GM12878 (cell line): ENCODE data around the gene PTK6. TPM values are rescaled to one million over a fixed set of nuclear protein-coding genes. Genes with fewer than 3 reads are reported as not detected.

Source experiments
- ATAC-seq: fragments of 200-7000 bp; cut with Tn5 transposase; 3 replicates; pipeline ENCODE4 v1.9.1; 2020; ENCODE audit warnings: mild to moderate bottlenecking, moderate library complexity
- BruUV-seq: library from RNA; stranded (reverse); fragments of 400-500 nt; replicated peaks from 2 replicates; lab custom pipeline; 2021; lab: Mats Ljungman, UMichigan
- CTCF ChIA-PET: fragments of 300-600 bp; sonication (Branson Sonifier 250); formaldehyde crosslinking; extraction: SDS; loops from one replicate; lab custom pipeline; 2021; ENCODE audit warnings: inconsistent platforms; lab: Yijun Ruan, JAX
- POLR2A ChIA-PET: fragments of 350-600 bp; formaldehyde crosslinking; extraction: SDS; loops from one replicate; lab custom pipeline; 2021; ENCODE audit warnings: inconsistent platforms; lab: Charles Lee
- RAD21 ChIA-PET: fragments of 300-600 bp; sonication (Branson Sonifier 250); formaldehyde crosslinking; loops from one replicate; lab custom pipeline; 2023; ENCODE audit warnings: antibody characterized with exemption; ENCODE audit not compliant: unreplicated experiment; lab: Charles Lee
- SMC1A ChIA-PET: fragments of 300-600 bp; sonication (Branson Sonifier 250); formaldehyde crosslinking; loops from one replicate; lab custom pipeline; 2023; ENCODE audit not compliant: unreplicated experiment, uncharacterized antibody; lab: Charles Lee
- DNase-seq: peaks from one replicate; pipeline ENCODE4 v3.0.0-alpha.2; 2011; ENCODE audit warnings: low read depth, low spot score
- FAIRE-seq: peaks from 3 replicates; lab custom pipeline; 2011; peaks lifted over from hg19 to GRCh38; lab: Jason Lieb, UNC
- H2AFZ ChIP-seq: 2 replicates; pipeline ENCODE4 v1.6.0; 2011; ENCODE audit warnings: low read depth, low read length, control low read depth; ENCODE audit not compliant: control insufficient read depth
- H3K27ac ChIP-seq: 2 replicates; pipeline ENCODE4 v1.5.1; 2011; ENCODE audit warnings: control low read depth; ENCODE audit not compliant: control insufficient read depth, insufficient read depth
- H3K27me3 ChIP-seq, 2 experiments: replicated peaks in 1 of 2; 2 replicates each; pipeline versions ENCODE4 v1.6.0 to v1.6.1; 2011; ENCODE audit warnings: low read length in 1 of 2; ENCODE audit not compliant: control insufficient read depth in 2 of 2, insufficient read depth in 2 of 2
- H3K36me3 ChIP-seq, 2 experiments: 2 replicates each; pipeline ENCODE4 v1.5.1; 2011; ENCODE audit warnings: low read length in 1 of 2; ENCODE audit not compliant: control insufficient read depth in 2 of 2, insufficient read depth in 2 of 2
- H3K4me1 ChIP-seq: 2 replicates; pipeline ENCODE4 v1.6.1; 2011; ENCODE audit warnings: mild to moderate bottlenecking, low read length, moderate library complexity, mixed read lengths; ENCODE audit not compliant: control insufficient read depth, insufficient read depth
- H3K4me2 ChIP-seq: 2 replicates; pipeline ENCODE4 v1.6.0; 2011; ENCODE audit warnings: control low read depth; ENCODE audit not compliant: control insufficient read depth, insufficient read depth
- H3K4me3 ChIP-seq: fragments of 200-600 bp; sonication (generic); 2 replicates; pipeline ENCODE4 v1.5.1; 2016
- H3K79me2 ChIP-seq: 2 replicates; pipeline ENCODE4 v1.6.0; 2011; ENCODE audit warnings: low read length; ENCODE audit not compliant: control insufficient read depth, insufficient read depth
- H3K9ac ChIP-seq: 2 replicates; pipeline ENCODE4 v1.8.0; 2011; ENCODE audit warnings: low read length, control low read depth, mixed read lengths; ENCODE audit not compliant: control insufficient read depth, insufficient read depth
- H3K9me3 ChIP-seq: replicated peaks from 3 replicates; pipeline ENCODE4 v1.5.1; 2011; ENCODE audit warnings: mild to moderate bottlenecking, low read length; ENCODE audit not compliant: control insufficient read depth, insufficient read depth
- H4K20me1 ChIP-seq: 2 replicates; pipeline ENCODE4 v1.6.0; 2011; ENCODE audit not compliant: control insufficient read depth, insufficient read depth
- IKZF1 ChIP-seq: fragments of 450-650 bp; conservative IDR thresholded peaks from 2 replicates; pipeline ENCODE4 v1.6.1; 2017; ENCODE audit warnings: antibody characterized with exemption, mild to moderate bottlenecking
- IKZF2 ChIP-seq, 2 experiments: fragments of 450-650 bp; IDR thresholded peaks; 2 replicates each; pipeline ENCODE4 v1.6.1; 2017; ENCODE audit warnings: mild to moderate bottlenecking in 2 of 2, moderate library complexity in 2 of 2
- JUND ChIP-seq: IDR thresholded peaks from 2 replicates; pipeline ENCODE4 v1.6.1; 2012; ENCODE audit warnings: low read depth, mild to moderate bottlenecking, low read length, improper control_type of control experiment, moderate library complexity
- MLLT1 ChIP-seq: fragments of 450-650 bp; IDR thresholded peaks from 2 replicates; pipeline ENCODE4 v1.6.1; 2016; ENCODE audit warnings: mild to moderate bottlenecking
- MYB ChIP-seq: fragments of 150-350 bp; IDR thresholded peaks from 2 replicates; pipeline ENCODE4 v1.6.1; 2014; ENCODE audit warnings: mild to moderate bottlenecking, low read depth, low read length, borderline replicate concordance
- POLR2AphosphoS2 ChIP-seq: IDR thresholded peaks from 2 replicates; pipeline ENCODE4 v1.6.1; 2011; ENCODE audit warnings: low read depth, mild to moderate bottlenecking, low read length, improper control_type of control experiment, moderate library complexity
- RFX5 ChIP-seq: IDR thresholded peaks from 2 replicates; pipeline ENCODE4 v1.6.1; 2011; ENCODE audit warnings: low read depth, low read length, improper control_type of control experiment
- SMAD5 ChIP-seq: IDR thresholded peaks from 2 replicates; pipeline ENCODE4 v1.6.1; 2016; ENCODE audit warnings: antibody characterized with exemption, low read depth
- ZBED1 ChIP-seq: IDR thresholded peaks from 2 replicates; pipeline ENCODE4 v1.6.1; 2016; ENCODE audit warnings: borderline replicate concordance
- ZBTB40 ChIP-seq: fragments of 450-650 bp; IDR thresholded peaks from 2 replicates; pipeline ENCODE4 v1.6.1; 2016; ENCODE audit warnings: mild to moderate bottlenecking, moderate library complexity, borderline replicate concordance
- ZNF217 ChIP-seq: fragments of 450-650 bp; IDR thresholded peaks from 2 replicates; pipeline ENCODE4 v1.6.1; 2017; ENCODE audit warnings: antibody characterized with exemption, mild to moderate bottlenecking
- WGBS: methylation state at CpG from one replicate; pipeline ENCODE4 v1.1.6; 2016; ENCODE audit warnings: low lambda C conversion rate; ENCODE audit not compliant: insufficient replicate concordance, insufficient coverage; ENCODE audit errors: missing lambda C conversion rate; 5-methylcytosine and 5-hydroxymethylcytosine counted together
- in situ Hi-C: fragments of 300-500 bp; cut with MboI; formaldehyde crosslinking; loops from 9 replicates; pipeline ENCODE4 v1.14.3; 2018; ENCODE audit warnings: mixed read lengths
- intact Hi-C: fragments of 100-400 bp; cut with micrococcal nuclease; formaldehyde crosslinking; loops from one replicate; pipeline ENCODE4 v1.14.2; 2022; ENCODE audit not compliant: unreplicated experiment
- polyA plus RNA-seq, 11 experiments: library from polyadenylated mRNA; depleted of rRNA in 4 of 11; unstranded in 6 of 11; stranded (reverse) in 5 of 11; fragments of >200 nt; fragmentation: Nextera tagmentation in 4 of 11; fragmentation: Illumina TruSeq in 1 of 11; extraction: Ambion mirVana in 4 of 11; extraction: Trizol in 1 of 11; gene quantifications; 1 replicate in 1 of 11; 2 replicates in 10 of 11; pipeline versions ENCODE4 v1.2.1 to v1.2.3, GENCODE V29; 2011 to 2016; ENCODE audit warnings: inconsistent platforms in 2 of 11, missing spikeins in 2 of 11, low read depth in 1 of 11
- total RNA-seq, 4 experiments: library from RNA; depleted of rRNA in 3 of 4; stranded (reverse); fragments of >200 nt in 3 of 4; fragmentation: Illumina TruSeq in 1 of 4; extraction: Trizol in 1 of 4; gene quantifications; 2 replicates each; pipeline versions ENCODE4 v1.2.1 to v1.2.3, GENCODE V29; 2013 to 2021
- TF ChIP-seq, protein P1 (sequence below): fragments of 150-350 bp; IDR thresholded peaks from 2 replicates; pipeline ENCODE4 v1.6.1; 2016; ENCODE audit warnings: low read depth, low read length
- TF ChIP-seq, protein P2 (sequence below): fragments of 450-650 bp; IDR thresholded peaks from 2 replicates; pipeline ENCODE4 v1.6.1; 2018; ENCODE audit warnings: borderline replicate concordance, mild to moderate bottlenecking; ENCODE audit not compliant: partially characterized antibody

PTK6 gene
- total and polyA plus RNA-seq, 10 of the 15 experiments (the other 5 are each of a cell fraction or from before 2014, with no cell fraction given) = 0.02 to 0.21 (median 0.09) TPM; not detected in 3

DNA sequence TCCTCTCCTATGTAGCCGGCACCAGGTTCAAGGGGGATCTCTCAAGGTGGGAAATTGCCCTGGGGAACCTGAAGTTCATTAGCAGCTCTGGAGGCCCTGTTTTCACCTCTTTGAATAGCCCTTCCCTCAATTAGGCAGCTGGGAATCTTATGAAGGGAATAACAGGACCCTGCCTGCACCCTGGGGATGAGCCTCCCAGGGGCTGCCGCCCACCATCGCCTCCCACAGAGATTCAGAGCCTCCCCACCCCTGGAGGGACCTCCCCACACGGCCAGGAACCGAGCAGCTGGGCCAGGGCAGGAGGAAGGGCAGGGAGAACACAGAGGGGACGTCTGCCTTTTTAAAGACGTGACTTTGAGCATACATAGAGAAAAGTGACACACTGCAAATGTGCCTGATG lies 33.7 kb downstream of the PTK6 start:
- no peak for ATAC-seq
- SMC1A ChIA-PET = no interaction called here
- Histone ChIP-seq H3K27me3 (peaks cover 0 to 1% of the 10 kb centered on the region in 2 experiments; a peak in 2 of 4 replicates), H4K20me1 (no peaks in the 10 kb centered on the region), H3K4me1 (no peaks in the 10 kb centered on the region), H3K36me3 (no peaks in the 10 kb centered on the region), H3K27ac (no peak overlapping the region), H3K9me3 (no peaks in the 10 kb centered on the region; the same call in 2 of the 3 replicates), H2AFZ (no peak overlapping the region), H3K4me2 (no peak overlapping the region), H3K9ac (no peak overlapping the region)
- intact Hi-C loops = no loop called here
- in situ Hi-C loops = no loop called here
- no peak for DNase-seq
- POLR2A ChIA-PET = no interaction called here
- CTCF ChIA-PET = no interaction called here
- WGBS = 23% methylated on average over 7 of the region's 7 CpGs
- FAIRE-seq = no peak
- RAD21 ChIA-PET = no interaction called here
- TF ChIP-seq ZNF217 = no peak
- no peak for TF ChIP-seq JUND
- no peak for TF ChIP-seq ZBTB40
- TF ChIP-seq MLLT1 = no peak
- TF ChIP-seq, protein P1, sequence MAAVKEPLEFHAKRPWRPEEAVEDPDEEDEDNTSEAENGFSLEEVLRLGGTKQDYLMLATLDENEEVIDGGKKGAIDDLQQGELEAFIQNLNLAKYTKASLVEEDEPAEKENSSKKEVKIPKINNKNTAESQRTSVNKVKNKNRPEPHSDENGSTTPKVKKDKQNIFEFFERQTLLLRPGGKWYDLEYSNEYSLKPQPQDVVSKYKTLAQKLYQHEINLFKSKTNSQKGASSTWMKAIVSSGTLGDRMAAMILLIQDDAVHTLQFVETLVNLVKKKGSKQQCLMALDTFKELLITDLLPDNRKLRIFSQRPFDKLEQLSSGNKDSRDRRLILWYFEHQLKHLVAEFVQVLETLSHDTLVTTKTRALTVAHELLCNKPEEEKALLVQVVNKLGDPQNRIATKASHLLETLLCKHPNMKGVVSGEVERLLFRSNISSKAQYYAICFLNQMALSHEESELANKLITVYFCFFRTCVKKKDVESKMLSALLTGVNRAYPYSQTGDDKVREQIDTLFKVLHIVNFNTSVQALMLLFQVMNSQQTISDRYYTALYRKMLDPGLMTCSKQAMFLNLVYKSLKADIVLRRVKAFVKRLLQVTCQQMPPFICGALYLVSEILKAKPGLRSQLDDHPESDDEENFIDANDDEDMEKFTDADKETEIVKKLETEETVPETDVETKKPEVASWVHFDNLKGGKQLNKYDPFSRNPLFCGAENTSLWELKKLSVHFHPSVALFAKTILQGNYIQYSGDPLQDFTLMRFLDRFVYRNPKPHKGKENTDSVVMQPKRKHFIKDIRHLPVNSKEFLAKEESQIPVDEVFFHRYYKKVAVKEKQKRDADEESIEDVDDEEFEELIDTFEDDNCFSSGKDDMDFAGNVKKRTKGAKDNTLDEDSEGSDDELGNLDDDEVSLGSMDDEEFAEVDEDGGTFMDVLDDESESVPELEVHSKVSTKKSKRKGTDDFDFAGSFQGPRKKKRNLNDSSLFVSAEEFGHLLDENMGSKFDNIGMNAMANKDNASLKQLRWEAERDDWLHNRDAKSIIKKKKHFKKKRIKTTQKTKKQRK = no peak
- TF ChIP-seq, protein P2, sequence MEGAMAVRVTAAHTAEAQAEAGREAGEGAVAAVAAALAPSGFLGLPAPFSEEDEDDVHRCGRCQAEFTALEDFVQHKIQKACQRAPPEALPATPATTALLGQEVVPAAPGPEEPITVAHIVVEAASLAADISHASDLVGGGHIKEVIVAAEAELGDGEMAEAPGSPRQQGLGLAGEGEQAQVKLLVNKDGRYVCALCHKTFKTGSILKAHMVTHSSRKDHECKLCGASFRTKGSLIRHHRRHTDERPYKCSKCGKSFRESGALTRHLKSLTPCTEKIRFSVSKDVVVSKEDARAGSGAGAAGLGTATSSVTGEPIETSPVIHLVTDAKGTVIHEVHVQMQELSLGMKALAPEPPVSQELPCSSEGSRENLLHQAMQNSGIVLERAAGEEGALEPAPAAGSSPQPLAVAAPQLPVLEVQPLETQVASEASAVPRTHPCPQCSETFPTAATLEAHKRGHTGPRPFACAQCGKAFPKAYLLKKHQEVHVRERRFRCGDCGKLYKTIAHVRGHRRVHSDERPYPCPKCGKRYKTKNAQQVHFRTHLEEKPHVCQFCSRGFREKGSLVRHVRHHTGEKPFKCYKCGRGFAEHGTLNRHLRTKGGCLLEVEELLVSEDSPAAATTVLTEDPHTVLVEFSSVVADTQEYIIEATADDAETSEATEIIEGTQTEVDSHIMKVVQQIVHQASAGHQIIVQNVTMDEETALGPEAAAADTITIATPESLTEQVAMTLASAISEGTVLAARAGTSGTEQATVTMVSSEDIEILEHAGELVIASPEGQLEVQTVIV = no peak
- TF ChIP-seq RFX5 = no peak
- TF ChIP-seq IKZF2 (IDR thresholded peaks at IDR 0.05) = no peak
- no peak for TF ChIP-seq IKZF1
- no peak for TF ChIP-seq ZBED1
- no peak for TF ChIP-seq SMAD5
- no peak for TF ChIP-seq POLR2AphosphoS2
- no peak for TF ChIP-seq MYB
- TF ChIP-seq, all 136 proteins: peak for 0
- Histone ChIP-seq H3K79me2 (no peaks in the 10 kb centered on the region), H3K4me3 (no peak overlapping the region)
- no TSS peak for BruUV-seq
